ACC112 (cell line): ENCODE data around the gene CDC42BPA.
A peak's percentile ranks its signal among the peaks of the same experiment; 100 is the strongest.

ENCODE experiments used
- H2AFZ ChIP-seq: fragments of 200-600 bp; sonication (generic); one replicate; pipeline ENCODE4 v1.6.0; 2017; ENCODE audit warnings: antibody characterized with exemption, low read length; ENCODE audit not compliant: unreplicated experiment
- H3K27ac ChIP-seq: fragments of 200-600 bp; sonication (generic); 2 replicates; pipeline ENCODE4 v1.5.1; 2014; ENCODE audit warnings: low read depth, mild to moderate bottlenecking, antibody characterized with exemption, low read length, moderate library complexity
- H3K27me3 ChIP-seq: fragments of 200-600 bp; sonication (generic); 2 replicates; pipeline ENCODE4 v1.6.1; 2014; ENCODE audit warnings: mild to moderate bottlenecking, antibody characterized with exemption, low read length, moderate library complexity, mixed read lengths; ENCODE audit not compliant: insufficient read depth
- H3K36me3 ChIP-seq: fragments of 200-600 bp; sonication (generic); 2 replicates; pipeline ENCODE4 v1.6.1; 2016; ENCODE audit warnings: mild to moderate bottlenecking, antibody characterized with exemption, low read length, moderate library complexity, mixed read lengths; ENCODE audit not compliant: insufficient read depth
- H3K4me1 ChIP-seq: fragments of 200-600 bp; sonication (generic); one replicate; pipeline ENCODE4 v1.6.1; 2016; ENCODE audit warnings: low read length, mixed read lengths; ENCODE audit not compliant: insufficient read depth, unreplicated experiment, control insufficient read depth
- H3K4me3 ChIP-seq: fragments of 200-600 bp; sonication (generic); 2 replicates; pipeline ENCODE4 v1.5.1; 2014; ENCODE audit warnings: mild to moderate bottlenecking, low read depth, low read length
- H3K79me2 ChIP-seq: fragments of 200-600 bp; sonication (generic); one replicate; pipeline ENCODE4 v1.6.0; 2016; ENCODE audit warnings: low read length; ENCODE audit not compliant: control insufficient read depth, unreplicated experiment, insufficient read depth

The CDC42BPA gene

GRCh38 chr1:227317523-227318015 lies 723 bp downstream of the CDC42BPA start:
- Histone ChIP-seq H3K79me2 (peaks cover 47% of the 10 kb centered on the region), H3K27ac (peak overlapping the region; percentile 32; the same call in 1 of the 2 replicates)

GRCh38 chr1:227317011-227317451 lies 1.3 kb downstream of the CDC42BPA start:
- Histone ChIP-seq H3K27ac (no peak overlapping the region), H3K79me2 (peaks cover 52% of the 10 kb centered on the region), H3K4me3 (peak overlapping the region; percentile 87)

More at GRCh38 chr1:227317523-227318015, 723 bp downstream of the CDC42BPA start:
- H3K27me3 ChIP-seq, result no peaks in the 10 kb centered on the region
- H3K36me3 ChIP-seq, result no peaks in the 10 kb centered on the region
- peak overlapping the region; percentile 91 for H2AFZ ChIP-seq
- H3K4me1 ChIP-seq, result peaks cover 8% of the 10 kb centered on the region
- peak overlapping the region; percentile 87 for H3K4me3 ChIP-seq

GRCh38 chr1:227316456-227316855 lies 1.8 kb downstream of the CDC42BPA start:
- no peaks in the 10 kb centered on the region for H3K27me3 ChIP-seq
- peak overlapping the region; percentile 12 for H3K27ac ChIP-seq
- H2AFZ ChIP-seq, result no peak overlapping the region
- H3K79me2 ChIP-seq, result peaks cover 57% of the 10 kb centered on the region
- no peaks in the 10 kb centered on the region for H3K36me3 ChIP-seq
- H3K4me3 ChIP-seq, result peak overlapping the region; percentile 87
- H3K4me1 ChIP-seq, result peaks cover 11% of the 10 kb centered on the region

More at GRCh38 chr1:227317011-227317451, 1.3 kb downstream of the CDC42BPA start:
- no peaks in the 10 kb centered on the region for H3K36me3 ChIP-seq
- peaks cover 11% of the 10 kb centered on the region for H3K4me1 ChIP-seq
- H2AFZ ChIP-seq, result no peak overlapping the region
- no peaks in the 10 kb centered on the region for H3K27me3 ChIP-seq

DNA sequence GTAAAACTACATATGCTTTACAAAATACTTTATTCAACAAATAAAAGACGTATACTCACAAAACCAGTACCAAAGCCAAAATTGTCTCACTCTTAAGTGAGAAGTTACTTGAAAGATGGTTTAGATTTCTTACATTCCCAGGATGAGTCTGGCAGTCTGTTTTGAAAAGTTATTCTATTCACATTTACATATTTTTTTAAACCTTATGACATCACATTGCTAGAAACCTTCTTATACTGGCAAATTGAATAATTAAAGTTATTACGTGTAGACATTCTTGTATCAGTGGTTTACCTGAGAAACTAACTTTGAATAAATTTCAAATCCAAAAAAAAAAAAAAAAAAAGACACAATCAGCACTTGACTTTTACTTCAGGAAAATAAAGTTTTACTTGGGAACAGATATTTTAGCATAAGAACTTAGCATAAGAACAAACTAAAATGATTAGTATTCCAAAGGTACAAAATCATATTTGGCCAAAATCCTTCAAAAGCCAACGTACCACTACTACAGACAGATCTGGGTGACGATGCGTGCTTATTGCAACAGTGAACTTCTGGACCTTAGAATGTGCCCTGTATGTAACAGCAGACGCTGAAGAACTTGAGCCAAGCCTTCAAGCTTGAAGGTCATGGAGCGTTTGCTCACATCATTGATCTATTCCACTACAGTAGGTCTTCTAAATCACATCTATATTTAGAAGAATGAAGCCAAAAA lies 2.5 kb downstream of the CDC42BPA start:
- no peaks in the 10 kb centered on the region for H3K36me3 ChIP-seq
- no peak overlapping the region for H2AFZ ChIP-seq
- no peaks in the 10 kb centered on the region for H3K27me3 ChIP-seq
- peaks cover 64% of the 10 kb centered on the region for H3K79me2 ChIP-seq
- peak overlapping the region; percentile 12 for H3K27ac ChIP-seq
- H3K4me3 ChIP-seq, result peak overlapping the region; percentile 87
- peaks cover 11% of the 10 kb centered on the region for H3K4me1 ChIP-seq

DNA sequence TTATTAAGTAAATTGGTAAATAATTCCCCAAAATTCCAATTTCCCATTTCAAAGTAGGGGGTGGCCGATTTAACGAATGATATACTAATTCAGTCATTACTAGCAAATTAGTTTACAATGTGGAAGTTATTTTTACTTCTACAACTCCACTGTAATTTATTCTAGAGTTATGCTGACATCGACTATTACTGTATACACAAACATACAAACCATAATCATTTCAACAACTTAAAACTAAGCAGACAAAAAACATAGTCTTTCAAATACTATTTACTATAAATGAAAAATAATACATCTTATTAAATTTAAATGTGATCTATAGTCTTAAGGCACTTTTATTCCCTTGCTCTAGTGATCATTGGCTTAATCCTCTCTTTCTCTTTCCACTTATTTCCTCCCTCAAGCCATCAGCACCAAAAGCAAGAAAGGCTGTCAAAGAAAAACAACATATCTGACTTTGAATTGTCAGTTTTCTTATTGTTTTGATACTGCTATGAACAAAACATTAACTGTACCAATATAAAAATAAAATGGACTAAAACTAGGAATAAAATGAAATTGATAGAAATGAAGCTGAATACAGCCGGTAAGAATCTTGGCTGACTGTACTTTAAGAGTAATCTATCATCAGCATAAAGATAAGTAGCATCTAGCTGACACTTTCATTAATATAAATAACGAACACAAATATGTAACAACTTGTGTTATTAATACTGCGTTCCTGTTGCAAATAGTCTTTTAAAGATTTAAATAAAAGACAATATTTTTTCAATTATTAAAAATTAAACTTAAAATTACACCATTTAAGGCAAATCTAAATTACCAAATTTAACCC lies 4.1 kb downstream of the CDC42BPA start:
- H3K36me3 ChIP-seq, result no peaks in the 10 kb centered on the region
- H3K4me3 ChIP-seq, result peak overlapping the region; percentile 87
- H2AFZ ChIP-seq, result no peak overlapping the region
- H3K4me1 ChIP-seq, result peaks cover 14% of the 10 kb centered on the region
- H3K79me2 ChIP-seq, result peaks cover 77% of the 10 kb centered on the region
- no peak overlapping the region for H3K27ac ChIP-seq
- no peaks in the 10 kb centered on the region for H3K27me3 ChIP-seq

- Histone ChIP-seq H3K4me1 (peaks cover 14% of the 10 kb centered on the region), H3K36me3 (no peaks in the 10 kb centered on the region), H3K27ac (no peak overlapping the region), H3K4me3 (no peak overlapping the region), H3K27me3 (no peaks in the 10 kb centered on the region), H3K79me2 (peaks cover 85% of the 10 kb centered on the region), H2AFZ (no peak overlapping the region)
These were observed 5.8 kb downstream of the CDC42BPA start for GRCh38 chr1:227312361-227313025.

DNA sequence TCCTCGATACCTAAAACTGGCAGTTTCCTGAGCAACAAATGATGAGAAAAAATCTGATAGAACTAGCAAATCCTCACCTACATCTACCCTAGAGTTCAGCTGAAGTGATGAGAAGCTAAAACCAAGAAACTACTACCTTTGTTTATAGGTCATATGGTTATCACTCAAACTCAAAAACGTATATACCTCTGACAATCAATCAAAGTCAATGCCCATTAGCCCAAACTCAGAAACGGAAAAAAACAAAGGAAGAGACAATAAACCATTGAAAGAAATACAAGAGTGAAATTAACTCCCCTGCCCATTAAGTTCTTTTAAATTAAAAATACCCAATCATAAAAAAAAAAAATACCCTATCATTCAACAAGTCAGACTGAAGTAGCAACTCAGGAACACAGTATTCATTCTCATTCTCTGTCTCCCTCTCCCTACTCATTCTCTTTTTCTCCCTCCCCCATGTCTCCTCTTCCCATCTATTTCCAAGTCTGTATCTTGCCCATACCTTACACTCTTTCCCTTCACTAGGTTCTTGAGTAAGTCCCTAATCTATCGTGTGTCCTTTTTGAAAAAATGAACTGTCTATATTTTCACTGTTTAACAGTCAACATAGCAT lies 6.8 kb downstream of the CDC42BPA start:
- Histone ChIP-seq H3K4me3 (no peak overlapping the region), H3K79me2 (peaks cover 88% of the 10 kb centered on the region), H3K27ac (no peak overlapping the region), H3K27me3 (no peaks in the 10 kb centered on the region), H3K4me1 (peaks cover 14% of the 10 kb centered on the region), H2AFZ (no peak overlapping the region), H3K36me3 (0 out of 2 replicates have a peak, but pooled peaks cover 3% of the 10 kb centered on the region)

- peaks cover 70% of the 10 kb centered on the region for H3K79me2 ChIP-seq
- no peak overlapping the region for H2AFZ ChIP-seq
- no peaks in the 10 kb centered on the region for H3K27me3 ChIP-seq
- H3K36me3 ChIP-seq, result 0 out of 2 replicates have a peak, but pooled peaks cover 4% of the 10 kb centered on the region
- peaks cover 14% of the 10 kb centered on the region for H3K4me1 ChIP-seq
- H3K4me3 ChIP-seq, result 0 out of 2 replicates have a peak overlapping the region, but pooled peaks have one; percentile 2
- H3K27ac ChIP-seq, result no peak overlapping the region
These were observed 9.6 kb downstream of the CDC42BPA start for GRCh38 chr1:227308367-227309336.

GRCh38 chr1:227306689-227307088 lies 11.6 kb downstream of the CDC42BPA start:
- peaks cover 2% of the 10 kb centered on the region for H3K4me1 ChIP-seq
- 0 out of 2 replicates have a peak, but pooled peaks cover 4% of the 10 kb centered on the region for H3K36me3 ChIP-seq
- H3K79me2 ChIP-seq, result peaks cover 56% of the 10 kb centered on the region
- H2AFZ ChIP-seq, result no peak overlapping the region
- H3K27ac ChIP-seq, result no peak overlapping the region
- H3K4me3 ChIP-seq, result no peak overlapping the region
- no peaks in the 10 kb centered on the region for H3K27me3 ChIP-seq
